PFSK-1 (cell line): Measurements from ENCODE around the gene CHST15.

Source experiments
- FOXP2 ChIP-seq: optimal IDR thresholded peaks from 2 replicates; pipeline ENCODE3; 2011; ENCODE audit warnings: borderline replicate concordance, control low read depth, inconsistent platforms; ENCODE audit not compliant: insufficient read depth; ENCODE audit errors: extremely low read length, extremely low read depth
- POLR2AphosphoS5 ChIP-seq: IDR thresholded peaks from 2 replicates; pipeline ENCODE4 v1.6.1; 2012; ENCODE audit warnings: low read depth, mild to moderate bottlenecking, control low read depth, low read length, moderate library complexity
- SIN3A ChIP-seq: IDR thresholded peaks from 2 replicates; pipeline ENCODE4 v1.6.1; 2012; ENCODE audit warnings: mild to moderate bottlenecking, low read length, moderate library complexity, borderline replicate concordance; ENCODE audit not compliant: insufficient read depth
- TAF1 ChIP-seq: IDR thresholded peaks from 2 replicates; pipeline ENCODE4 v1.6.1; 2012; ENCODE audit warnings: low read length, control low read depth, borderline replicate concordance; ENCODE audit not compliant: insufficient read depth
- TF ChIP-seq, protein P1 (sequence below), 2 experiments: IDR thresholded peaks; 2 replicates each; pipeline versions ENCODE4 v1.6.1 to v1.8.0; 2011 to 2012; ENCODE audit warnings: low read depth in 2 of 2, low read length in 2 of 2, control low read depth in 1 of 2, inconsistent platforms in 1 of 2, mild to moderate bottlenecking in 1 of 2, moderate library complexity in 1 of 2; ENCODE audit not compliant: insufficient read depth in 1 of 2

CHST15 gene

DNA sequence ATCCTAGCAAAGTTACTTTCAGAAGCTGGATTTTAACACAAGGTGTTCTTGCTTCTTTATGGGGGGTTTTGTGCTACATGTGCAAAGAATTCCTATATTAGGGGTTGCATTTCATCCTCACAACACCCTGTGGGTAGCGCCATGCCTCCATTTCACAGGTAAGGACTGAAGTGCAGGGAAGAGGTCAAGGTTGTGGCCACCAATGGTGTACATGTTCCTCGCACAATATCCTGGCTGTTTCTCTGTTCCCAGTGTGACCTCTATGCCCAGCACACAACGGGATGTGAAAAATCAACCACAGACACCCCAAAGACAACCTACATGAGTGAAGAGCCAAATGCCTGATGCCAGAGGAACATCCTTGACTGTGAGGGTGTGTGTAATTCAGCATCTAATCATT is 80.8 kb downstream of the CHST15 start:
- TF ChIP-seq POLR2AphosphoS5: no peak
- TF ChIP-seq FOXP2: no peak
- TF ChIP-seq, protein P1, sequence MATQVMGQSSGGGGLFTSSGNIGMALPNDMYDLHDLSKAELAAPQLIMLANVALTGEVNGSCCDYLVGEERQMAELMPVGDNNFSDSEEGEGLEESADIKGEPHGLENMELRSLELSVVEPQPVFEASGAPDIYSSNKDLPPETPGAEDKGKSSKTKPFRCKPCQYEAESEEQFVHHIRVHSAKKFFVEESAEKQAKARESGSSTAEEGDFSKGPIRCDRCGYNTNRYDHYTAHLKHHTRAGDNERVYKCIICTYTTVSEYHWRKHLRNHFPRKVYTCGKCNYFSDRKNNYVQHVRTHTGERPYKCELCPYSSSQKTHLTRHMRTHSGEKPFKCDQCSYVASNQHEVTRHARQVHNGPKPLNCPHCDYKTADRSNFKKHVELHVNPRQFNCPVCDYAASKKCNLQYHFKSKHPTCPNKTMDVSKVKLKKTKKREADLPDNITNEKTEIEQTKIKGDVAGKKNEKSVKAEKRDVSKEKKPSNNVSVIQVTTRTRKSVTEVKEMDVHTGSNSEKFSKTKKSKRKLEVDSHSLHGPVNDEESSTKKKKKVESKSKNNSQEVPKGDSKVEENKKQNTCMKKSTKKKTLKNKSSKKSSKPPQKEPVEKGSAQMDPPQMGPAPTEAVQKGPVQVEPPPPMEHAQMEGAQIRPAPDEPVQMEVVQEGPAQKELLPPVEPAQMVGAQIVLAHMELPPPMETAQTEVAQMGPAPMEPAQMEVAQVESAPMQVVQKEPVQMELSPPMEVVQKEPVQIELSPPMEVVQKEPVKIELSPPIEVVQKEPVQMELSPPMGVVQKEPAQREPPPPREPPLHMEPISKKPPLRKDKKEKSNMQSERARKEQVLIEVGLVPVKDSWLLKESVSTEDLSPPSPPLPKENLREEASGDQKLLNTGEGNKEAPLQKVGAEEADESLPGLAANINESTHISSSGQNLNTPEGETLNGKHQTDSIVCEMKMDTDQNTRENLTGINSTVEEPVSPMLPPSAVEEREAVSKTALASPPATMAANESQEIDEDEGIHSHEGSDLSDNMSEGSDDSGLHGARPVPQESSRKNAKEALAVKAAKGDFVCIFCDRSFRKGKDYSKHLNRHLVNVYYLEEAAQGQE (IDR thresholded peaks at IDR 0.05; ENCODE audit: insufficient read depth in 1 of 2, low read depth in 2 of 2, low read length in 2 of 2): no peak
- TF ChIP-seq TAF1: no peak
- no peak for TF ChIP-seq SIN3A

DNA sequence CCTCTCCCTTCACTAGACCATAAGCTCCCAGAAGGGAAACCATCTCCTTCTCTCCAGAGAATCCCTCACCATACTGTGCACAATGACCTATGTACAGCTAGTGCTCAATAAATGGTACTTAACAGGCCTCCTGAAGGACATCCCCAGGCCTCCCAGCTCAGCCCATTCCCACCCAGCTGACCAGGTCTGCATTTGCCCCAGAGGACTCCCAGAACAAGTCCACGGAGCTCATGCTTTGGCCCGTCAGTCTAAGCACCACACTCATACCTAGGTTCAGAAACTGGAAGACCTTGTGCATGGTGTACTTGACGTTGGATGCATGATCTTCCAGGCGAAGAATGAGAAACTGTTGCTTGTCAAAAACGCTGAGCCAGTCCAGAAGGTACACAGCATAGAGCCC is 81.3 kb downstream of the CHST15 start:
- TF ChIP-seq FOXP2 (no peak), TAF1 (no peak), SIN3A (no peak), POLR2AphosphoS5 (no peak)
- TF ChIP-seq, protein P1 (IDR thresholded peaks at IDR 0.05; ENCODE audit: insufficient read depth in 1 of 2, low read depth in 2 of 2, low read length in 2 of 2): no peak

- no peak for TF ChIP-seq FOXP2
- TF ChIP-seq TAF1: no peak
- TF ChIP-seq, protein P1 (IDR thresholded peaks at IDR 0.05; ENCODE audit: insufficient read depth in 1 of 2, low read depth in 2 of 2, low read length in 2 of 2): no peak
- no peak for TF ChIP-seq POLR2AphosphoS5
- no peak for TF ChIP-seq SIN3A
Observed at GRCh38 chr10:124011464-124011863, 81.9 kb downstream of the CHST15 start.

DNA sequence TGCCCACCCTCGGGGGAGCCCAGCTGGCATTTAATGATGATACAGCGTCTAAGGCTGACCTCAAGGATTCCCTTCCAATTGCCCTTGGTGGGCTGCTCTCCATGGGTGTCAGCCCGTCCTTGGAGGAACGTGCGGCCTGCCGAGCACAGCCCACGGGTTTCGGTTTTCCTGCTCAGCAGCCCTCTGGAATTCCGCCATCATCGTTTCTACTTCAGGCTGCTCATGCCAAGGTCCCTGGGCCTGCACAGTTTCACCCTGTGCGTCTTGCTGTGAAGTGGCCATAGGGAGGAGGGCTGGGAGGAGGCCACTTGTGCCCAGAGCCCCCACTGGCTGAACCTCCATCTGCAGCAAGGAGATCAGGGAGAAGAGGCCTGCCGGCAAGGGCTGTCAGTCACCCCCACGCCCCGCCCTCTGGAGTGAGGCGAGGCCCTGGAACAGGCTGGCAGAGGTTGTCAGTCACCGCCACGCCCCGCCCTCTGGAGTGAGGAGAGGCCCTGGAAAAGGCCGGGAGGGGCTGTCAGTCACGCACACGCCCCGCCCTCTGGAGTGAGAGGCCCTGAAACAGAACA is 82.8 kb downstream of the CHST15 start:
- TF ChIP-seq TAF1: no peak
- no peak for TF ChIP-seq POLR2AphosphoS5
- TF ChIP-seq, protein P1 (IDR thresholded peaks at IDR 0.05; ENCODE audit: insufficient read depth in 1 of 2, low read depth in 2 of 2, low read length in 2 of 2): no peak
- TF ChIP-seq FOXP2: no peak

GRCh38 chr10:124010024-124010423 is 83.4 kb downstream of the CHST15 start:
- TF ChIP-seq SIN3A (no peak), TAF1 (no peak), FOXP2 (no peak), POLR2AphosphoS5 (no peak)
- TF ChIP-seq, protein P1 (IDR thresholded peaks at IDR 0.05; ENCODE audit: insufficient read depth in 1 of 2, low read depth in 2 of 2, low read length in 2 of 2): no peak
